Esophagus squamous epithelium (tissue), 5 donors: ENCODE measurements around the gene SEMA5B. TPM values are rescaled to one million over a fixed set of nuclear protein-coding genes. Genes with fewer than 3 reads are reported as not detected.

Experiments used
- DNase-seq: peaks from one replicate; lab custom pipeline; 2025; lab: John Stamatoyannopoulos, UW
- H3K27ac ChIP-seq, 4 donors: fragments of 200-600 bp; sonication (generic); one replicate each; pipeline ENCODE4 v1.5.1; 2016 to 2019; ENCODE audit warnings: mild to moderate bottlenecking in 1 of 4
- H3K27me3 ChIP-seq, 4 donors: fragments of 200-600 bp; sonication (generic); 1 replicate in 3 of 4; 2 replicates in 1 of 4; pipeline versions ENCODE4 v1.5.1 to v1.6.0; 2017 to 2021; ENCODE audit warnings: antibody characterized with exemption in 1 of 4
- H3K36me3 ChIP-seq, 3 donors: fragments of 200-600 bp; sonication (generic); one replicate each; pipeline ENCODE4 v1.5.1; 2016 to 2019
- H3K4me1 ChIP-seq, 3 donors: fragments of 200-600 bp; sonication (generic); one replicate each; pipeline ENCODE4 v1.5.1; 2017 to 2019
- H3K4me3 ChIP-seq, 4 donors: fragments of 200-600 bp; sonication (generic); 1 replicate in 3 of 4; 2 replicates in 1 of 4; pipeline ENCODE4 v1.5.1; 2016 to 2019; ENCODE audit warnings: mild to moderate bottlenecking in 2 of 4, moderate library complexity in 1 of 4
- H3K9me3 ChIP-seq, 3 donors: fragments of 200-600 bp; sonication (generic); one replicate each; pipeline ENCODE4 v1.5.1; 2016 to 2019
- CTCF ChIP-seq, 6 experiments: fragments of 450-650 bp in 4 of 6; fragments of 200-600 bp in 2 of 6; sonication (generic) in 2 of 6; IDR thresholded peaks; one replicate each; pipeline ENCODE4 v1.5.1; 2016 to 2019; ENCODE audit warnings: antibody characterized with exemption in 6 of 6, mild to moderate bottlenecking in 4 of 6, moderate library complexity in 4 of 6
- POLR2A ChIP-seq, 4 donors: fragments of 450-650 bp; IDR thresholded peaks; one replicate each; pipeline ENCODE4 v1.6.1; 2017; ENCODE audit warnings: antibody characterized with exemption in 4 of 4, mild to moderate bottlenecking in 4 of 4, moderate library complexity in 3 of 4
- WGBS, 2 donors: methylation state at CpG; one replicate each; pipeline ENCODE4 v1.1.5; 2018; 5-methylcytosine and 5-hydroxymethylcytosine counted together
- intact Hi-C: fragments of 100-400 bp; cut with DNase I; formaldehyde crosslinking; loops from one replicate; pipeline ENCODE4 v1.15.0; 2022
- total RNA-seq, 4 donors: library from RNA; depleted of rRNA; stranded (reverse); fragments of >200 nt; gene quantifications; one replicate each; pipeline ENCODE4 v1.1.0, GENCODE V29; 2016
- donor health status: DM: yes; HTN: yes; CAD: no.

Gene SEMA5B
- total RNA-seq, 4 donors from 2014 or later, result 0.13 to 0.21 (median 0.19) TPM; not detected in 1

- 90% methylated on average over 2 of the region's 16 CpGs; no CpG with 5 or more reads in 1 of the 2 donors for WGBS, 2 donors
- no peak overlapping the region for H3K27ac ChIP-seq
- no peaks in the 10 kb centered on the region for H3K9me3 ChIP-seq
- intact Hi-C loops, result no loop called here
- H3K36me3 ChIP-seq, result no peaks in the 10 kb centered on the region
- no peak for DNase-seq
- no peak overlapping the region for H3K4me3 ChIP-seq
- H3K4me1 ChIP-seq, result peaks cover 0 to 7% (median 0%) of the 10 kb centered on the region in 3 donors
- TF ChIP-seq POLR2A (IDR thresholded peaks at IDR 0.05) (no peak), CTCF (IDR thresholded peaks at IDR 0.05) (no peak)
- peaks cover 0 to 46% (median 4%) of the 10 kb centered on the region in 4 donors for H3K27me3 ChIP-seq
These were observed 115.7 kb downstream of the SEMA5B start for GRCh38 chr3:122911901-122912300.

DNA sequence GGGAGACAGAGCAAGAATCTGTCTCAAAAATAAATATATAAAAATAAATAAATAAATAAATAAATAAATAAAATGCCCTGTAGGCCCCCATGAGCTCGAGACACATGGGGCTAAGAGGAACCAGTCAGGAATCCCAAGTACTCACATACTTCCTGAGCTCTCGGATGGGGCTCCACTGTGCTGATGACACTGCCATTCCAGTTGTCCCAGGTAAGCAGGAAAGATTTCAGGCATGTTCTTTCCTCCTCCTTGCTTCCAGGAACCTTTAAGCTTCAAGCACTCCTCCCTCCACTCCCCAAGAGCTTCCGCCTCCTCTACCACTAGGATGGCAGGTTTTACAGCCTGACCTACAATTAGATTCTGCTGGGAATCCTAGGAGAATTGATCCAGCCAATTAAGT, 119.3 kb downstream of the SEMA5B start:
- H3K36me3 ChIP-seq, result no peaks in the 10 kb centered on the region
- intact Hi-C loops, result no loop called here
- TF ChIP-seq CTCF (IDR thresholded peaks at IDR 0.05), result no peak
- TF ChIP-seq POLR2A (IDR thresholded peaks at IDR 0.05), result no peak
- WGBS, 2 donors, result 85 to 92% methylated on average over 3 of the region's 3 CpGs
- no peak for DNase-seq
- H3K4me3 ChIP-seq, result no peak overlapping the region
- no peaks in the 10 kb centered on the region for H3K9me3 ChIP-seq
- no peak overlapping the region for H3K27ac ChIP-seq
- H3K4me1 ChIP-seq, result peaks cover 0 to 6% (median 0%) of the 10 kb centered on the region in 3 donors
- peaks cover 0 to 25% (median 3%) of the 10 kb centered on the region in 4 donors for H3K27me3 ChIP-seq

GRCh38 chr3:122907471-122907870, 120.1 kb downstream of the SEMA5B start:
- H3K4me1 ChIP-seq, result no peaks in the 10 kb centered on the region
- no peak overlapping the region for H3K4me3 ChIP-seq
- H3K36me3 ChIP-seq, result no peaks in the 10 kb centered on the region
- TF ChIP-seq POLR2A (IDR thresholded peaks at IDR 0.05) (no peak), CTCF (IDR thresholded peaks at IDR 0.05) (no peak)
- peaks cover 0 to 18% (median 0%) of the 10 kb centered on the region in 4 donors for H3K27me3 ChIP-seq
- 57 to 81% methylated on average over 1 to 2 of the region's 4 CpGs for WGBS, 2 donors
- no peak for DNase-seq
- no peak overlapping the region for H3K27ac ChIP-seq
- intact Hi-C loops, result no loop called here
- no peaks in the 10 kb centered on the region for H3K9me3 ChIP-seq

GRCh38 chr3:122903171-122903570, 124.4 kb downstream of the SEMA5B start:
- H3K4me3 ChIP-seq, result no peak overlapping the region
- no peak overlapping the region for H3K27ac ChIP-seq
- H3K27me3 ChIP-seq, result peaks cover 0 to 7% (median 0%) of the 10 kb centered on the region in 4 donors
- intact Hi-C loops, result no loop called here
- no peaks in the 10 kb centered on the region for H3K4me1 ChIP-seq
- WGBS, 2 donors, result no CpG with 5 or more reads among the region's 4 CpGs
- TF ChIP-seq CTCF (IDR thresholded peaks at IDR 0.05) (no peak), POLR2A (IDR thresholded peaks at IDR 0.05) (no peak)
- no peak for DNase-seq
- no peaks in the 10 kb centered on the region for H3K36me3 ChIP-seq
- H3K9me3 ChIP-seq, result no peaks in the 10 kb centered on the region

- intact Hi-C loops, result no loop called here
- Histone ChIP-seq H3K36me3 (no peaks in the 10 kb centered on the region), H3K27ac (no peak overlapping the region), H3K27me3 (peaks cover 0 to 7% (median 0%) of the 10 kb centered on the region in 4 donors), H3K9me3 (no peaks in the 10 kb centered on the region), H3K4me1 (no peaks in the 10 kb centered on the region), H3K4me3 (no peak overlapping the region)
- DNase-seq, result no peak
- WGBS, 2 donors, result 69 to 72% methylated on average over 2 of the region's 2 CpGs
- no peak for TF ChIP-seq POLR2A (IDR thresholded peaks at IDR 0.05)
- no peak for TF ChIP-seq CTCF (IDR thresholded peaks at IDR 0.05)
These were observed 125.2 kb downstream of the SEMA5B start for GRCh38 chr3:122902326-122902725.
